Vagina (tissue), 2 donors: ENCODE measurements around the gene RABGEF1.

Experiments
- POLR2A ChIP-seq, 2 donors: fragments of 450-650 bp; IDR thresholded peaks; one replicate each; pipeline ENCODE4 v1.6.1; 2017; ENCODE audit warnings: antibody characterized with exemption in 2 of 2, mild to moderate bottlenecking in 2 of 2, moderate library complexity in 2 of 2
- TF ChIP-seq, protein P1 (sequence below), 3 experiments: fragments of 450-650 bp in 2 of 3; fragments of 200-600 bp in 1 of 3; sonication (generic) in 1 of 3; IDR thresholded peaks; one replicate each; pipeline ENCODE4 v1.5.1; 2017 to 2019; ENCODE audit warnings: antibody characterized with exemption in 3 of 3, mild to moderate bottlenecking in 2 of 3, moderate library complexity in 2 of 3

DNA sequence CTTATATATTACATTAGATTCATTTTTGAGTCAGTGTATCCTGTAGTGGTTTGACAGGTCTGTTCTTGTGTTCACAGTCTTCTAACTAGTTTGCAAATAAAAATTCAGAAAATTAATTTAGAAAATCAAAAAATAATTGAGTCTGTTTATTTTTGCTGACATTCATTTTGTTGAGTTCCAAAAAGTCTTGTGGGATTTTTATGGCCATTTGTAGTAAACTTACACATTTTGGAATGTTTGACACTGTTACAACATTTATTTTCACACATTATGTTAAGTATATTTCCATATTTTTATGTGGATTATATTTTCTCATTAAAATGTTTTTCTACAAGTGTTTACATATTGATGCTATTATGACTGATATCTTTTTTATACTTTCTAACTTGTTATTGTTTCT is 16.4 kb downstream of the RABGEF1 start:
- TF ChIP-seq, protein P1, sequence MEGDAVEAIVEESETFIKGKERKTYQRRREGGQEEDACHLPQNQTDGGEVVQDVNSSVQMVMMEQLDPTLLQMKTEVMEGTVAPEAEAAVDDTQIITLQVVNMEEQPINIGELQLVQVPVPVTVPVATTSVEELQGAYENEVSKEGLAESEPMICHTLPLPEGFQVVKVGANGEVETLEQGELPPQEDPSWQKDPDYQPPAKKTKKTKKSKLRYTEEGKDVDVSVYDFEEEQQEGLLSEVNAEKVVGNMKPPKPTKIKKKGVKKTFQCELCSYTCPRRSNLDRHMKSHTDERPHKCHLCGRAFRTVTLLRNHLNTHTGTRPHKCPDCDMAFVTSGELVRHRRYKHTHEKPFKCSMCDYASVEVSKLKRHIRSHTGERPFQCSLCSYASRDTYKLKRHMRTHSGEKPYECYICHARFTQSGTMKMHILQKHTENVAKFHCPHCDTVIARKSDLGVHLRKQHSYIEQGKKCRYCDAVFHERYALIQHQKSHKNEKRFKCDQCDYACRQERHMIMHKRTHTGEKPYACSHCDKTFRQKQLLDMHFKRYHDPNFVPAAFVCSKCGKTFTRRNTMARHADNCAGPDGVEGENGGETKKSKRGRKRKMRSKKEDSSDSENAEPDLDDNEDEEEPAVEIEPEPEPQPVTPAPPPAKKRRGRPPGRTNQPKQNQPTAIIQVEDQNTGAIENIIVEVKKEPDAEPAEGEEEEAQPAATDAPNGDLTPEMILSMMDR (IDR thresholded peaks at IDR 0.05): no peak
- no peak for TF ChIP-seq POLR2A (IDR thresholded peaks at IDR 0.05)
